ENCODE results near the gene ASPG. TPM values are rescaled to one million over a fixed set of nuclear protein-coding genes. Genes with fewer than 3 reads are reported as not detected.

The ASPG gene
- total and polyA plus RNA-seq, 9 donors = 0.45 to 28.8 (median 18.7) TPM

GRCh38 chr14:104140463-104141331 is 55.2 kb downstream of the ASPG start:
- Histone ChIP-seq H3K4me3 (no peak overlapping the region), H3K9me3 (no peaks in the 10 kb centered on the region), H3K36me3 (no peaks in the 10 kb centered on the region), H3K27ac (no peak overlapping the region), H3K4me1 (ENCODE audit: insufficient read depth) (peaks cover 17% of the 10 kb centered on the region), H3K27me3 (no peaks in the 10 kb centered on the region)
- TF ChIP-seq POLR2A (IDR thresholded peaks at IDR 0.05) (no peak), EP300 (IDR thresholded peaks at IDR 0.05) (no peak)
- TF ChIP-seq, protein P1, sequence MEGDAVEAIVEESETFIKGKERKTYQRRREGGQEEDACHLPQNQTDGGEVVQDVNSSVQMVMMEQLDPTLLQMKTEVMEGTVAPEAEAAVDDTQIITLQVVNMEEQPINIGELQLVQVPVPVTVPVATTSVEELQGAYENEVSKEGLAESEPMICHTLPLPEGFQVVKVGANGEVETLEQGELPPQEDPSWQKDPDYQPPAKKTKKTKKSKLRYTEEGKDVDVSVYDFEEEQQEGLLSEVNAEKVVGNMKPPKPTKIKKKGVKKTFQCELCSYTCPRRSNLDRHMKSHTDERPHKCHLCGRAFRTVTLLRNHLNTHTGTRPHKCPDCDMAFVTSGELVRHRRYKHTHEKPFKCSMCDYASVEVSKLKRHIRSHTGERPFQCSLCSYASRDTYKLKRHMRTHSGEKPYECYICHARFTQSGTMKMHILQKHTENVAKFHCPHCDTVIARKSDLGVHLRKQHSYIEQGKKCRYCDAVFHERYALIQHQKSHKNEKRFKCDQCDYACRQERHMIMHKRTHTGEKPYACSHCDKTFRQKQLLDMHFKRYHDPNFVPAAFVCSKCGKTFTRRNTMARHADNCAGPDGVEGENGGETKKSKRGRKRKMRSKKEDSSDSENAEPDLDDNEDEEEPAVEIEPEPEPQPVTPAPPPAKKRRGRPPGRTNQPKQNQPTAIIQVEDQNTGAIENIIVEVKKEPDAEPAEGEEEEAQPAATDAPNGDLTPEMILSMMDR (IDR thresholded peaks at IDR 0.05) = no peak
- 92 to 95% (median 93%) methylated on average over 11 to 12 of the region's 12 CpGs for WGBS, 3 donors
- DNase-seq = peak in 2 of 5 donors; percentile 7 to 23
- intact Hi-C loops (cut with DNase I) = no loop called here

- H3K9me3 ChIP-seq = no peaks in the 10 kb centered on the region
These were observed 56.2 kb downstream of the ASPG start for GRCh38 chr14:104141621-104142091.

DNA sequence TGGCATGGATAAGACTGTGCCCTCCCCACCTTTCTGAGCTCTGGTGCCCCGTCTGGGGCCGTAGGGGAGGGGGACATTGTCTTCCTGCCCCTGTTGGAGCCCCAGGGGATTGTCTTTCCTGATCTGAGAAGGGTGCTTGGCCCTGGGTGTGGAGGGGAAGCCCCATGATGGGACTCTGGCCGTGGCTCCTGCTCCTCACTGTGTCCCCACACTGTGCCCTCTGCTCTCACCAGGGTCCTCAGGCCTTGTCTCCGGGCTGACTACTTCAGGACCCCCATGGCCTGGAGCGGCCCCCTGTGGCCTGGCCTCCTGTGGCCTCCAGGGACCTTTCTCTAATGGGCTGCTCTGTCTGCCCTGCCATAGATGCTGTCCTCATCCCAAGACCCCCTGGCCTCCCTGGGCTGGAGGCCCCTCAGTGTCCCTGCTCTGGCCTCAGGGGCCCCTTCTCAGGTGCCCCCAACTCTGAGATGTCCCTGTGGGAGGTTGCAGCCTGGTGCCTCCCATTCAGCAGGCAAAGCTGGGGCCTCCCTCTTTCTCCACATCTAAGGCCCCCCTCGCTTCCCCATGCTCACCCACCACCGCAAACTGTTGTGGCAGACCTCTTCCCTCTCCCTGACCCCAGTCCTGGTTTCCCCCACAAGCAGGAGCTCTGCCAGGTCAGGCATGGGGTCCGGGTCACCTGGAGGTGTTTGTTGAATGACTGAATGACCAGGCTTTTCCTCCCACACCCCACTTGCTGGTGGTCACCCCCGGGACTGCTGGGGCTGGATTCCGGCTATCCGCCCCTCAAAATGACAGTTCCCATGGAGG is 56.8 kb downstream of the ASPG start:
- 83 to 87% (median 86%) methylated on average over 11 of the region's 11 CpGs for WGBS, 3 donors
- H3K9me3 ChIP-seq = no peaks in the 10 kb centered on the region
- H3K4me1 ChIP-seq (ENCODE audit: insufficient read depth) = peaks cover 10% of the 10 kb centered on the region
- intact Hi-C loops (cut with DNase I) = no loop called here
- no peaks in the 10 kb centered on the region for H3K27me3 ChIP-seq
- no peak overlapping the region for H3K4me3 ChIP-seq
- no peak overlapping the region for H3K27ac ChIP-seq
- TF ChIP-seq POLR2A (IDR thresholded peaks at IDR 0.05) (no peak), EP300 (IDR thresholded peaks at IDR 0.05) (no peak)
- TF ChIP-seq, protein P1 (IDR thresholded peaks at IDR 0.05) = no peak
- peak in 1 of 5 donors; percentile 4 for DNase-seq
- H3K36me3 ChIP-seq = no peaks in the 10 kb centered on the region

More at GRCh38 chr14:104141621-104142091, 56.2 kb downstream of the ASPG start:
- H3K27ac ChIP-seq = no peak overlapping the region
- H3K4me3 ChIP-seq = no peak overlapping the region
- intact Hi-C loops (cut with DNase I) = no loop called here
- peaks cover 14% of the 10 kb centered on the region for H3K4me1 ChIP-seq (ENCODE audit: insufficient read depth)
- H3K27me3 ChIP-seq = no peaks in the 10 kb centered on the region
- DNase-seq = peak in 1 of 5 donors; percentile 5
- TF ChIP-seq POLR2A (IDR thresholded peaks at IDR 0.05) (no peak), EP300 (IDR thresholded peaks at IDR 0.05) (no peak)
- TF ChIP-seq, protein P1 (IDR thresholded peaks at IDR 0.05) = no peak
- 89 to 93% (median 90%) methylated on average over 13 to 15 of the region's 15 CpGs for WGBS, 3 donors
- no peaks in the 10 kb centered on the region for H3K36me3 ChIP-seq

DNA sequence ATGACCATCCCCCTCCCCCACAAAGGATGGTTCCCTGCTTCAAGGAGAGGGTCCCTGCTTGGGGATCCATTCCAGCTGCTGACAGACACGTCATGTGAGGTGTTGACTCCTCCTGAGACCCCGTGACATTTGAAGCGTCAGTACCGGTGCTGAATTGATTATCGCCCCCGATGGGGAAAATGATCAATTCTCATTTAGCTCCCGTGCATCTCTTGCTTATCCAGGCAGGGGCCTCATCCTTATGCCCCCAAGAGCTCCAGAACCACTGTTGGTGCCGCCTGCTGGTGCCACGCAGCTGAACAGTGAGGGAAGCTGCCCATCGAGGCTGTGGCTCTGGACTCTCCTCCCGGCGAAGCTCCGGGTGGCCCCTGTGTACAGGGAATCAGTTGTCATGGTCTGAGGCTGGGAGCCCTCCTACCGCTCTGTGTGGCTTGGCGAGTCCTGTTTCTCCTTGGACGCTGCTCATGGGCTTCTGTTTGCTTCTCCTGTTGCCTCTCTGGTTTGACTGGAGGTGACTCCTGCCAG is 57.5 kb downstream of the ASPG start:
- no peaks in the 10 kb centered on the region for H3K9me3 ChIP-seq
- no peaks in the 10 kb centered on the region for H3K36me3 ChIP-seq
- no peaks in the 10 kb centered on the region for H3K27me3 ChIP-seq
- DNase-seq = no peak
- intact Hi-C loops (cut with DNase I) = no loop called here
- TF ChIP-seq EP300 (IDR thresholded peaks at IDR 0.05) = no peak
- TF ChIP-seq POLR2A (IDR thresholded peaks at IDR 0.05) = no peak
- TF ChIP-seq, protein P1 (IDR thresholded peaks at IDR 0.05) = no peak
- H3K27ac ChIP-seq = no peak overlapping the region
- peaks cover 6% of the 10 kb centered on the region for H3K4me1 ChIP-seq (ENCODE audit: insufficient read depth)
- WGBS, 3 donors = 82 to 91% (median 88%) methylated on average over 15 to 16 of the region's 16 CpGs
- no peak overlapping the region for H3K4me3 ChIP-seq

All from ovary (tissue), 9 donors.